ENCODE data around the gene UNC45A.
A peak's percentile ranks its signal among the peaks of the same experiment; 100 is the strongest.
"Not testable (repeated sequence)": the region's sequence is repeated elsewhere in the genome, so short reads cannot be mapped to it uniquely, and the experiment has no call there.

UNC45A gene, protein sequence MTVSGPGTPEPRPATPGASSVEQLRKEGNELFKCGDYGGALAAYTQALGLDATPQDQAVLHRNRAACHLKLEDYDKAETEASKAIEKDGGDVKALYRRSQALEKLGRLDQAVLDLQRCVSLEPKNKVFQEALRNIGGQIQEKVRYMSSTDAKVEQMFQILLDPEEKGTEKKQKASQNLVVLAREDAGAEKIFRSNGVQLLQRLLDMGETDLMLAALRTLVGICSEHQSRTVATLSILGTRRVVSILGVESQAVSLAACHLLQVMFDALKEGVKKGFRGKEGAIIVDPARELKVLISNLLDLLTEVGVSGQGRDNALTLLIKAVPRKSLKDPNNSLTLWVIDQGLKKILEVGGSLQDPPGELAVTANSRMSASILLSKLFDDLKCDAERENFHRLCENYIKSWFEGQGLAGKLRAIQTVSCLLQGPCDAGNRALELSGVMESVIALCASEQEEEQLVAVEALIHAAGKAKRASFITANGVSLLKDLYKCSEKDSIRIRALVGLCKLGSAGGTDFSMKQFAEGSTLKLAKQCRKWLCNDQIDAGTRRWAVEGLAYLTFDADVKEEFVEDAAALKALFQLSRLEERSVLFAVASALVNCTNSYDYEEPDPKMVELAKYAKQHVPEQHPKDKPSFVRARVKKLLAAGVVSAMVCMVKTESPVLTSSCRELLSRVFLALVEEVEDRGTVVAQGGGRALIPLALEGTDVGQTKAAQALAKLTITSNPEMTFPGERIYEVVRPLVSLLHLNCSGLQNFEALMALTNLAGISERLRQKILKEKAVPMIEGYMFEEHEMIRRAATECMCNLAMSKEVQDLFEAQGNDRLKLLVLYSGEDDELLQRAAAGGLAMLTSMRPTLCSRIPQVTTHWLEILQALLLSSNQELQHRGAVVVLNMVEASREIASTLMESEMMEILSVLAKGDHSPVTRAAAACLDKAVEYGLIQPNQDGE

DNA sequence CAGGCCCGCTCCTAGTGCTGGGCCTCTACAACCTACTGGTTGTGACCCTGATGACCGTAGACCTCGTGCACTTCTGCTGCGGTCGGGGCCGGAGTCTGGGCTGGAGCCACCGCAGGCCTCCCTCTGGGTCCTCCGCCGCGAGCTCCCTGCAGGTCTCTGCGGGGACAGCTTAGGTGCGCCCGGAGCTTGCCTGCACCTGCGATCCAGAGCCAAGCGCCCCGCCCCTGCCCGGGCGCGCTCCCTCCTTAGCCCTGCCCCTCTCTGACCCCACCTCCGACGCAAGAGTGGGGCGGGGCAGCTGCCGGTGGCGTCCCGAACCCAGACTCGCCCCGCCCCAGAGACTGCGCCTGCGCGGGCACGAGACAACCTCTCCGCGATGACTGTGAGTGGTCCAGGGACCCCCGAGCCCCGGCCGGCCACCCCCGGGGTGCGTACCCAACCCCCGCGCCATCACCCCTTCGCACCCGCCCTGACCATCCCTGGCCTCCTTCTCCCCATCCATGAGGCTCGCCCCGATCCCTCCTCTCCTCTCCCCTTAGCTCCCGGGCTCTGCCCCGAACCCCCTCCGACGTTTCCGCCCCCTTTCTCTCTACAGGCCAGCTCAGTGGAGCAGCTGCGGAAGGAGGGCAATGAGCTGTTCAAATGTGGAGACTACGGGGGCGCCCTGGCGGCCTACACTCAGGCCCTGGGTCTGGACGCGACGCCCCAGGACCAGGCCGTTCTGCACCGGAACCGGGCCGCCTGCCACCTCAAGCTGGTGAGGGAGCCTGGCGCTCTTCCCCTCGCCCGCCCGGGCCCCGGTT is at the start of gene UNC45A:
Gene UNC45A (plus strand): TSS at position 337 of the 803 bp plus-strand sequence. CDS start 40 bp downstream, at position 377.
- peak; percentile 74 to 85 for DNase-seq

DNA sequence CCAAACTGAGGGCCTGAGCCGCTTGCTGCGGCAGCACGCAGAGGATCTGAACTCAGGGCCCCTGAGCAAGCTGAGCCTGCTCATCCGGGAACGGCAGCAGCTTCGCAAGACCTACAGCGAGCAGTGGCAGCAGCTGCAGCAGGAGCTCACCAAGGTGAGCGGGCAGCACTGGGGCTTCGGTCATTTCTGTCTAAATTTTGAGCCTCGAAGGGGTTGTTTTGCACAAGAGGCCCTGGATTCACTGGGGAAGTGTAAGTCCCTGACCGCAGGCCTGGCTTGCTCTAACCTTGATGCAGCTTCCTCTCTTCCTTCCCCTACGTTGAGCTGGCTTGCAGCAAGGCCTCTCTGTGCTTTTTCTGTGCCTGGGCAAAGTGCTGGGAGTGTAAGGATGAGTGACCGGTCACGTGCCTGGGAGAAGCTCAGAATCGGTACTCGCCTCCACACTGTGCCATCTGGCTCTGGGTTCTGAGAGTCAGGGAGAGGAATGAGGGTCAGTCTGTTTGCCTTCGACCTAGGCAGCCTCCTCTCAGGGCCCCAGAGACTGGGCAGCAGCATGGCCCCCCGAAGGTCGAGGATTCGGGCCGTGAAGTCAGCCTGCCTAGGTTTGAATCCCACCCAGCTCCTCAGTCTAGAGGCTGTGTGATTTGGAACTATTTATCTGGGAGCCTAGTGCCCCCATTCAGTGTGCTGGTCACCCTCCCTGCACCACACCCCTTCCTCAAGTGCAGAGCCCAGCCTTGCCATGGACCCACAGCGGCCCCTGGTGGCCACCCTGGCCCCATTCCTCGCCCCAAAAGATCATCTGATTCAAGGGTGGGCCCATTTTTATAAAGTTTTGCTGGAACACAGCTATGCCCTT is 49.4 kb upstream of the UNC45A start:
- DNase-seq = peak in 1 of 2 experiments; percentile 8

DNA sequence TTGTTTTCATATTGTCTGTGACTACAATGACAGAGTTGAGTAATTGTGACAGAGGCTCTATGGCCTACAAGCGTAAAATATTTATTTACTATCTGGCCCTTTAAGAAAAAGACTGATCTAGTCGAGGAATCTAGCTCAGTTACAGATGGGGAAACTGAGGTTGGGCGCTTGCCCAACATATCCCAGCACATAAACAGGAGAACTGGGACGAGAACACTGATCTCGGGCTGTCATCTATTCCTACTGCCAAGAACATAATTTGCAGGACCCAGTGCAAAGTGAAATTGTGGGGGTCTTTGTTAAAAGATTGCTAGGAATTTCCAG is 48.8 kb upstream of the UNC45A start:
- DNase-seq = no peak

DNA sequence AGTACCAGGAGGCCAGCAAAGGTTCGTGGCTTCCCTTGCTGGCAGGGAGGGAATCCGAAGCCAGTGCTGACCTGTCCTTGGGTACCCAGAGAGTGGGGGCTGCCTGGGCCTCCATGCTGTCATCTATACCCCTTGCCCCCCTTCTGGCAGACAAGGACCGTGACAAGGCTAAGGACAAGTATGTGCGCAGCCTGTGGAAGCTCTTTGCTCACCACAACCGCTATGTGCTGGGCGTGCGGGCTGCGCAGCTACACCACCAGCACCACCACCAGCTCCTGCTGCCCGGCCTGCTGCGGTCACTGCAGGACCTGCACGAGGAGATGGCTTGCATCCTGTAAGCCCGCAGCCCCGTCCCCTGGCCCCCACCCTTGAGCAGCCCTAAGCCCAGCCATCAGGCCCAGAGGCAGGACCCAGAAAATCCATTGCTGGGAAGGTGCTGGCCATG is 48.0 kb upstream of the UNC45A start:
- no peak for DNase-seq

DNA sequence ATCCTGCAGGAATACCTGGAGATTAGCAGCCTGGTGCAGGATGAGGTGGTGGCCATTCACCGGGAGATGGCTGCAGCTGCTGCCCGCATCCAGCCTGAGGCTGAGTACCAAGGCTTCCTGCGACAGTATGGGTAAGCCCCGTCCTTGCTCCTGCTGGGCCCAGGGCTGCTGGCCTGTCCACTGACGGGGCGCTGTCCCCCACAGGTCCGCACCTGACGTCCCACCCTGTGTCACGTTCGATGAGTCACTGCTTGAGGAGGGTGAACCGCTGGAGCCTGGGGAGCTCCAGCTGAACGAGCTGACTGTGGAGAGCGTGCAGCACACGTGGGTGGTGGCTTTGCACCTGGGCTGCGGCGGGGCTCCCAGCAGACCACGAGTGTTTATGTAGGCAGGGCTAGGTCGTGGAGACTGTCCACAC is 45.8 kb upstream of the UNC45A start:
- no peak for DNase-seq

DNA sequence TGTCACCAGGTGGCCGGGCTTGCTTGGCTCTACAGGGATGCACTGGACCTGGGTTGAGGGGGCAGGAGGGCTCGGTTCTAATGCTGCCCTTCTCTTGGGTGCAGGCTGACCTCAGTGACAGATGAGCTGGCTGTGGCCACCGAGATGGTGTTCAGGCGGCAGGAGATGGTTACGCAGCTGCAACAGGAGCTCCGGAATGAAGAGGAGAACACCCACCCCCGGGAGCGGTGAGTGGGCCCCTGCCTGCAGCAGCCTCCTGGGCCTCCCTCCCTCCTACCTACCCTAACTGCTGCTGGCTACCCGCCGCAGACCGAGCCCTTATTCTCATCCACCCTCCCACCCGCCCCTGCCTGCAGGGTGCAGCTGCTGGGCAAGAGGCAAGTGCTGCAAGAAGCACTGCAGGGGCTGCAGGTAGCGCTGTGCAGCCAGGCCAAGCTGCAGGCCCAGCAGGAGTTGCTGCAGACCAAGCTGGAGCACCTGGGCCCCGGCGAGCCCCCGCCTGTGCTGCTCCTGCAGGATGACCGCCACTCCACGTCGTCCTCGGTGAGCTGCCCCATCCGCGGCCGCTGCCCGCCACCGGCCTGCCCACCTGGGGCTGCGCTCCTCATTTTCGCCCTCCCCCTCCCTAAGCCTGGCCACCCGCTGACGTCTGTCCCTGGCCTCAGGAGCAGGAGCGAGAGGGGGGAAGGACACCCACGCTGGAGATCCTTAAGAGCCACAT is 45.2 kb upstream of the UNC45A start:
- no peak for DNase-seq

DNA sequence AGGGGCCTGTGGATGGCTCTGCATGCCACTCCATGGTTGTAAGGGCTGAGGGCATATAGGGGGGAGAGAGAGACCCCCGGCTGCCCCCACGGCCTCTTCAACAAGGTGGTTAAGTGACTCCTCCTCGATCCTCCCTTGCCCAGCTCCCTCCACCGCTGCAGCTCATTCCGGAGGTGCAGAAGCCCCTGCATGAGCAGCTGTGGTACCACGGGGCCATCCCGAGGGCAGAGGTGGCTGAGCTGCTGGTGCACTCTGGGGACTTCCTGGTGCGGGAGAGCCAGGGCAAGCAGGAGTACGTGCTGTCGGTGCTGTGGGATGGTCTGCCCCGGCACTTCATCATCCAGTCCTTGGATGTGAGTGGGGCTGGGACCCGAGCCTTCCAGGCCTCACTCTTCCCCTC is 44.2 kb upstream of the UNC45A start:
- DNase-seq = no peak

DNA sequence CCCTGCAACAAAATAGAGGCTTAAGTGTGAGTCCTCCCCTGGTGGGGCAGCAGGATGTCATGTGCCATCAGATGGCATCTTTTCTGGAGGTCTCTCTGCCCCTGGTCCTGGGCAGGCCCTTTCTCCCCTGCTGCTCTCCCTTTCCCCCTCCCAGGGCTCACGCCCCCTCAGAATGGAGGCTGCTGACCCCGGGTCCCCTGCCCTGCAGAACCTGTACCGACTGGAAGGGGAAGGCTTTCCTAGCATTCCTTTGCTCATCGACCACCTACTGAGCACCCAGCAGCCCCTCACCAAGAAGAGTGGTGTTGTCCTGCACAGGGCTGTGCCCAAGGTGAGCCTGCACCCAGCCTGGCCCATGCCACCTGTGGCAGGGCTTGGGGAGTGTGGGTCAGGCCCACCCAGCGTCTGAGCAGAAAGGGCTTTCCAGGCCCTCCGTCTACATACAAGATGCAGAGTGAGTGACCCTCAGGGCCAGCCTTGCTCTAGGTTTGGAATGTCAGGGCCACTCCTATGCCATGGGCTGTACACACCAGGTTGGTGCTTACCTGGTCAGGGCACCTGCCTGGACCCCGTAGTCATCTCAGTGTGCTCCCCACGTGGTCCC is 43.6 kb upstream of the UNC45A start:
- DNase-seq = no peak

DNA sequence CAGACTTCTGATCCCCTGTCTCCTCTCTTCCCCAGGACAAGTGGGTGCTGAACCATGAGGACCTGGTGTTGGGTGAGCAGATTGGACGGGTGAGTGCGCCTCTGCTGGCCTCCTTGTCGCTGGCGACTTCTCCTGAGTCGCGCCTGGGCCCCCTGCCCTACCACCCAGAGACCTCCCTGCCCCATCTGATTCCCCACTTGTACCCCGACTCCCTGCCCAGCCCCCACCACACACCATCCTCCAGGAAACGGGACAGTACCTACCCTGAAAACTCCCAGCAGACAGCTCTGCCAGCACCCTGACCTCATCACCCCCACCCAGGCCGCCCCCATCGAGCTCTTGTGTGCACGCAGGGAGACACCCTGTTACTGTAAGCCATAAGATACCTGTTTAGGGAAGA is 43.1 kb upstream of the UNC45A start:
- DNase-seq = no peak

DNA sequence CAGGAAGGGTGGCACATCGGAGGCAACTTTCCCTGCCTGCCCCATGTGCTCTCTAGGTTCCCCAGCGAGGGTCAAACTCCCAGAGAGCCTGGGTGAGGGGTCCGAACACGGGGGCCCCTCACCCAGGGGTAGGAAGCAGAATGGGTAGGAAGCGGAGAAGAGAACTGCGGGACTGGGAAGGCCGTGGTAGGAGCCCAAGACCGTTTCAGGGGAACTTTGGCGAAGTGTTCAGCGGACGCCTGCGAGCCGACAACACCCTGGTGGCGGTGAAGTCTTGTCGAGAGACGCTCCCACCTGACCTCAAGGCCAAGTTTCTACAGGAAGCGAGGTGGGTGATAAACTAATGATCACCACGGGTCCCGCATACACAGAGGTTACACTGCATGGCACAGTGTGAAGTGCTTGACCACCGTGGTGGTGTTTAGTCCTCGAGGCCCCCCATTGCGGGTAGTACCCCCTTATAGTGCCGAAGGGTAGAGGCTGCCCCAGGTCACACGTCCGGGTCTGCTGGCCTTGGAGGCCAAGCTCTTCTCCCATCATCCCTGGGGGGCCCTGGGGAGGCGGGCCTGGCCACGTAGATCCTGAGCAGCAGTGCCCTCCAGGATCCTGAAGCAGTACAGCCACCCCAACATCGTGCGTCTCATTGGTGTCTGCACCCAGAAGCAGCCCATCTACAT is 42.4 kb upstream of the UNC45A start:
- no peak for DNase-seq

DNA sequence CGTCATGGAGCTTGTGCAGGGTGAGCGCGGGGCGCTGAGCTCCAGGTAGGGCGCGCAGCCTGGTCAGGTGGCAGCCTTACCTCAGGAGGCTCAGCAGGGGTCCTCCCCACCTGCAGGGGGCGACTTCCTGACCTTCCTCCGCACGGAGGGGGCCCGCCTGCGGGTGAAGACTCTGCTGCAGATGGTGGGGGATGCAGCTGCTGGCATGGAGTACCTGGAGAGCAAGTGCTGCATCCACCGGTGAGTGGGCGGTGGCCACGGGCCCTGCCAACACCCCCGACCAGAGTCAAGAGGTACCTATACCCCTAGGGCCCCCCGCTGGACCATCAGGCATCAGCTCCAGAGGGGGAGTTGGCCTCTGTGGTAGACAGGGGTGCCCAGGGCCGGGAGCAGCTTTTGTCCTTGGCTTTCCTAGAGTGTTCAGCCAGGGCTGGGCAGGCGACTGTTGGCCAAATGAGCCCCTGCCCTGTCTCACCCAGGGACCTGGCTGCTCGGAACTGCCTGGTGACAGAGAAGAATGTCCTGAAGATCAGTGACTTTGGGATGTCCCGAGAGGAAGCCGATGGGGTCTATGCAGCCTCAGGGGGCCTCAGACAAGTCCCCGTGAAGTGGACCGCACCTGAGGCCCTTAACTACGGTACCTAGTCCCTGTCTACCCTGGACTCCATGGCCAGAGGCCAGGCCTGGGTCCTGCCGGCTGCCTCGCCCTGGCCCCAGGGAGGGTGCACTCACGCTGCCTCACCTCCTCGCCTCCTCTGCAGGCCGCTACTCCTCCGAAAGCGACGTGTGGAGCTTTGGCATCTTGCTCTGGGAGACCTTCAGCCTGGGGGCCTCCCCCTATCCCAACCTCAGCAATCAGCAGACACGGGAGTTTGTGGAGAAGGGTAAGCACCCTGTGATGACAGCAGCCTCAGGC is 41.7 kb upstream of the UNC45A start:
- peak in 1 of 2 experiments; percentile 44 for DNase-seq

DNA sequence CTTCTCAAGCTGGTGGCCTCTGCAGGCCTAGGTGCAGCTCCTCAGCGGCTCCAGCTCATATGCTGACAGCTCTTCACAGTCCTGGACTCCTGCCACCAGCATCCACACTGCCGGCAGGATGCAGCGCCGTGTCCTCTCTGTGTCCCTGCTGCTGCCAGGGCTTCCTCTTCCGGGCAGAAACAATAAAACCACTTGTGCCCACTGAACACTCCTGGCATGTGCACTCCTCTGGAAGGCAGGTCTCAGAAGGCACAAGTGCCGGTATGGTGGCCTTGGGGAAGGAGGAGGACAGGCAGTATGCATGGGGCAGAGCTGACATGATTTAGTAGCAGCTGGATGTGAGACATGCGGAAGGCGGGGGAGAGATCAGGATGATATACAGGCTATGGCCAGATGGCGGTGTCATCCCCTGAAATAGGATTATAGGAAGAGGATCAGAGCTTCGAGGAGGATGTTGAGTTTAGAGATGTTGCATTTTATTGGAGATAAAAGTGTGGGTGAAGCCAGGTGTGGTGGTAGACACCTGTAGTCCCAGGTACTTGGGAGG is 39.4 kb upstream of the UNC45A start:
- no peak for DNase-seq

DNA sequence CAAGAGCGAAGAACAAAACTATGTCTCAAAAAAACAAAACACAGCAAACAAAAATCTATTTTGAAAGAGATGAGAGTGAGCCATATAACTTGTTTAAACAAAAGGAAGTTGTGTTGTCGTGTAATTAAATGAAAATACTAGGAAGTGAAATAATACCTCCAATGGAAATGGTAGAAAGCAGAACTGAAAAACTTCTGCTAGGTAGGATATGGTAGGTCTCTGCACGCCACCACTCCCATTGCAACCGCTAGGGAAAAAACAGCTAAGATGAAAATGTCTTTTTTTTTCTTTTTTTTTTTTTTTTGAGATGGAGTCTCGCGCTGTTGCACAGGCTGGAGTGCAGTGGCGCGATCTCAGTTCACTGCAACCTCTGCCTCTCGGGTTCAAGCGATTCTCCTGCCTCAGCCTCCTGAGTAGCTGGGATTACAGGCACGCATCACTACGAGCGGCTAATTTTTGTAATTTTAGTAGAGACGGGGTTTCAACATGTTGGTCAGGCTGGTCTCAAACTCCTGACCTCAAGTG is 37.9 kb upstream of the UNC45A start:
- DNase-seq = not testable (repeated sequence)

DNA sequence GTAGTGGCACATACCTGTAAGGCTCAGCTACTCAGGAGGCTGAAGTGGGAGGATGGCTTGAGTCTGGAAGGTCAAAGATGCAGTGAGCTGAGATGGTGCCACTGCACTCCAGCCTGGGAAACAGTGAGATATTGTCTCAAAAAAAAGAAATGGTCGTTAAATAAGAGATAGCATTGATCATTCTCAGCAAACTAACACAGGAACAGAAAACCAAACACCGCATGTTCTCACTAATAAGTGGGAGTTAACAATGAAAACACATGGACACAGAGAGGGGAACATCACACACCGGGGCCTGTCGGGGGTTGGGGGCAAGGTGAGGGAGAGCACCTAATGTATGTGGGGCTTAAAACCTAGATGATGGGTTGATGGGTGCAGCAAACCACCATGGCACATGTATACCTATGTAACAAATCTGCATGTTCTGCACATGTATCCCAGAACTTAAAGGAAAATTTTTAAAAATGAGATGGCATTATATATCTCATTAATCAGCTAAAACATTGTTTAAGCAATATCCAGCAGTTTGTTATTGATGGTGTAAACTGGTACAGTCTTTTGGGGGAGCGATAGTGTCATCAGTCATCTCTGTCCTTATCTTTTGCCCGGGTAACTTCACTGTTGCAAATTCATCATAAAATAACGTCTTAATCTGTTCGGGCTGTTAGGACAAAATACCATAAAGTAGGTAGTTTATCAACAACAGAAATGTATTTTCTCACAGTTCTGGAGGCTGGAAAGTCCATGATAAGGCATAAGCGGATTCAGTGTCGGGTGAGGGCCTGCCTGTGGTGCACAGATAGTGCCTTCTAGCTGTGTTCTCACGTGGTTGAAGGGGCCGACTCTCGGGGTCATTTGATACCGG is 33.7 kb upstream of the UNC45A start:
- DNase-seq = no peak

DNA sequence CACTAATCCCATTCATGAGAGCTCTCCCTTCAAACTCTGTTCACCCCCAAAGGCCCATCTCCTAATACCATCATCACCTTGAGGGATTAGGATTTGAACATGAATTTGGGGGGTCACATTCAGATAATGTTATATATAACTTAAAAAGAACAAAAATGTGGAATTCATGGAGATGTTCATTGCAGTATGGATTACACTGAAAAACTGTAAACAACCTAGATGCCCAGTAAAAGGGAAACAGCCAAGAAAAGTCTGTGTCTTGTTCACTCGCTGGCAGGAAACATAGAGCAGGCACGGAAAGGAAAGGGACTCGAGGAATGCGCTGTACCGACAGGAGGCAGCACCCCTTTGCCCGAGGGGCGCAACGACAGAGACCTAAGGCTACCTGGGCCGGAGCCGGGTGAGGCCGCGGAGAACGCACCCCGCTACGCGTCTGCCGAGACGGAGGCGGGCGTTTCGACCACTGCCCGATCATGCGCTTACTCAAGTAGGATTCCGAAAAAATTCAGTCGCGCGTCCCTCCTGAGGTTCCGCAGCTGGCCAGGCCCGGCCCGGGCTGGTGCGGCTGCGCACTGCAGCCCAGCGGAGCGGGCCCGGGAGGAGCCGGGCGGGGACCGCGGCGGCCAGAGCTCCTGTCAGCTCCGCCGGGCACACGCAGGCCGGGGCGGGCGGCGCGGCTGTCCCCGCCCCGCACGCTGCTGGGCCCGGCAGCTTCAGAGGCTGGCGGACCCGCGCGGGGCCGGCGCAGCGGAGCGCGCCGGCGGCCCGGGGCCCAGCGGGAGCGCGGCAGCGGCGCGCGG is 32.8 kb upstream of the UNC45A start:
- peak; percentile 35 to 37 for DNase-seq
